Cortex of kidney (tissue), 1 donor: Measurements from ENCODE around the gene EEF2K.
"Not testable (repeated sequence)": the region's sequence is repeated elsewhere in the genome, so short reads cannot be mapped to it uniquely, and the experiment has no call there.

Experiments
- DNase-seq: peaks from one replicate; lab custom pipeline; 2025; lab: John Stamatoyannopoulos, UW

The EEF2K gene

DNA sequence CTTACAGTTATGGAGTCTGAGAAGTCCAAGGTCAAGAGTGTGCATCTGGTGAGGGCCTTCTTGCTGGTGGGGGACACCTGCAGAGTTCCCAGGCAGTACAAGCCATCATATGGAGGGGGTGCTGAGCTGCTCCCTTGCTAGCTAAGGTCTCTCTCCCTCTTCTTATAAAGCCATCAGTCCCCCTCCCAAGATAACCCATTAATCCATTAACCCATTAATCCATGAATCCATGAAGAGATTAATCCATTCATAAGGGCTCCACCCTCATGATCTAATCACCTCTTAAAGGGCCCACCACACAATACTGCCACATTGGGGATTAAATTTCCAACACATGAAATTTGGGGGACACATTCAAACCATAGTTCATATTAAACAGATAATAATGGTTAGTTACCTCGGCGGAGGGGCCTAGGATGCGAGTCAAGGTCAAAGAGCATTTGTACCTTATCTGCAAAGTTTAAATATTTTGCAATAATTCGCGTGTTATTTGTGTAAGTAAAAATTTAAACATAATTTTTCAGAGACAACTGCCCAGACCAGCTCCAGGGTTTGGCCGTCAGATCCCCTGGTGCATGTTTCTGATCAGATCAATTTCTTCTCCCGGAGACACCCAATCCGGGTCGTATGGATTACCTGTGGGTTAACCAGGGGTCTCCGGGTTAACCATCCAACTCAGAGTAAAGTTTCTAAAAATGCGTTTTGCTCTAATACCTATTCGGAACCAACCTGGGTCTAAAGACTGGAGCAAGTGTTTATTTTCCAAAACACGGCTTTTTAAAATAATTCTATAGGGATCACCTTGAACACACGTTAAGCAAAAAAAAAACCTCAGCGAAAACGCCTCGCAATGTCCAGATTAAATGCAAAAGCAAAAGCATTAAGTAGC is 90.4 kb downstream of the EEF2K start:
- DNase-seq, result no peak

DNA sequence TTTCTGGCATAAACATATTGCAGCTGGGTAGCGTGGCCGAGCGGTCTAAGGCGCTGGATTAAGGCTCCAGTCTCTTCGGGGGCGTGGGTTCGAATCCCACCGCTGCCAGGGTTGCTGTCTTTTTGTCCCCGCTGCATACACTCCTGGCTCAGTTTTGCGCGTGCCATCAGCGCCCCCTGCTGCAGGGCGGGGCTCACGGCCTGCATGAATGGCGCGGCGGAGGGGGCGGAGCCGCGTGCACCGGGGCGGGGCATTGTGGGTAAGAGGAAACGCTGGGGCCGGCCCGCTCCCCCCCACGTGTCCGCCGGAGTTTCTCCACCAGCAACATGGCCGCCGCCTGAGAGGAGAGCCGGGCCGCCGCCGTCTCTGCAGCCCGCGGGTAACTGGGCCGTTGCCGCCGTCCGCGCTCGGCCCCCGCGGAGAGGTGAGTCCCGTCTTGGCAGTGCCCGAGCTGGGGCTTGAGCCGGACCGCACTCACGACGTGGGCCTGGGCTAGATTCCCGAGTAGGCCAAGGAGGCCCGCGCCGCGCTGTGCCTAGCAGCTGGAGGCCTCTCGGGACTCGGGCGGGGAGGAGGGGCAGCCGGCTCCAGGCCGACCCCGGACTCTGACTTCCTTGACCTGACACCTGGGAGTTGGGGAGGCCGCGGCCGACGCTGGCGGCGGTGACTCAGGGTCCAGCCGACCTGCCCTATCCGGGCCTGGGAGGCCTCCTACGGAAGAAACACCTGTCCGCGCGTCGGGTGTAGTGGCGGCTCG is 91.2 kb downstream of the EEF2K start, which contains the start of gene POLR3E:
Gene POLR3E, plus strand, starts transcription at position 296 of the 757 bp plus-strand sequence. CDS start 5,560 bp downstream, outside the sequence.
- peak; percentile 75 for DNase-seq

DNA sequence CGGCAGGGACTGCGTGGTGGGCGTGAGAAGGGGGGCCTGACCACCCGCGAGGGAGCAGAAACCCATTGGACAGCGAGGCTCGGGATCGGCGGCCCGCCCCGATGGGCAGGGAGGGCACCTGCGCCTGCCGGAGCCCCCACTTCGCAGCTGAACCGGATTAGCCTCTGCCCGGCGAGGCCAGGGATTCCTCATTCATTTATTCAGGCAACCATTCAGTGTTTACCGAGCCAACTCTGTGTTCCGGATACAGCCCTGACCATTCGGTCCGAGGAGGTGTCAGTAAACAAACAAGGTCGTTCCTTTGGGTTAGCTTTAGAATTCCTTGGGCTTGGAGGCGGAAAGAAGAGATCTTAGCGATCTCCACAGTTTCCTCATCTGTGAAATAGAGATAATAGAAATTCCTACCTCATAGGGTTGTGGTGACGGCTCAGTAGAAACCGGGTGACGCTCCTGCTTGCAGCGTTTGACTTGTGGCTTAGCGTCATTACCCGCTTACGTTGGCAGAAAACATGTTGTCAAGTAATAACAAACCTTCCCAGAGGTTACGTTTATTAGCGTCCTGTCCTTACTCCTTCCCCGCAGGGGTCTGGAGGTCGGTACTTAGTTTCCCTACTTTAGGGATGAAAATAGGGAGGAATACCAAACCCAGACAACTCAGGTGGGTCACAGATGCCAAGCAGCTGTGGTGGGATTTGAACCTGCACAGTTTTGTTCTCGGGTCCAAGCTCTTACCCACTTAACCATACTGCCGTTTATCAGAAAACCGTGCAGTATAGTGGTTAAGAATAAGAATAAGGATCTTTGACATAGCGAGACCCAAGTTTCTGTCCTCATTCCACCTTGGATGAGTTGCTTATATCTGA is 92.0 kb downstream of the EEF2K start:
- DNase-seq, result no peak

DNA sequence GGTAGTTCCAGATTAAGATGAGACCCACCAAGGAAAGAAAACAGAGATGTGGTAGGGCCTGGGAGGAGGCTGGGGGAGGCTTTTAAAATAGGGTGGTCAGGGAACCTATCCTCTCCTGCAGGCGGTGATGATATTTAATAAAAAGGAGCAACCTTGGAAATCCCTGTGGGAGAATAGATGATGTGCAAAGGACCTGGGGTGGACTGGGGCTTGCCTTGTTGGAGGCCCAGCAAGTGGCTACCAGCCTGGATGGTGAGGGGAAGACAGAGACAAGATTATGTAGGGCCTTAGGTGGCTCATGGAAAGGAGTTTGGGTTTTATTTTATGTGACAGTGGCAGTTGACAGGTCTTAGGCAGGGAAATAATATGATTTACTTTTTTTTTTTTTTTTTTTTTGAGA is 93.0 kb downstream of the EEF2K start:
- DNase-seq, result no peak

DNA sequence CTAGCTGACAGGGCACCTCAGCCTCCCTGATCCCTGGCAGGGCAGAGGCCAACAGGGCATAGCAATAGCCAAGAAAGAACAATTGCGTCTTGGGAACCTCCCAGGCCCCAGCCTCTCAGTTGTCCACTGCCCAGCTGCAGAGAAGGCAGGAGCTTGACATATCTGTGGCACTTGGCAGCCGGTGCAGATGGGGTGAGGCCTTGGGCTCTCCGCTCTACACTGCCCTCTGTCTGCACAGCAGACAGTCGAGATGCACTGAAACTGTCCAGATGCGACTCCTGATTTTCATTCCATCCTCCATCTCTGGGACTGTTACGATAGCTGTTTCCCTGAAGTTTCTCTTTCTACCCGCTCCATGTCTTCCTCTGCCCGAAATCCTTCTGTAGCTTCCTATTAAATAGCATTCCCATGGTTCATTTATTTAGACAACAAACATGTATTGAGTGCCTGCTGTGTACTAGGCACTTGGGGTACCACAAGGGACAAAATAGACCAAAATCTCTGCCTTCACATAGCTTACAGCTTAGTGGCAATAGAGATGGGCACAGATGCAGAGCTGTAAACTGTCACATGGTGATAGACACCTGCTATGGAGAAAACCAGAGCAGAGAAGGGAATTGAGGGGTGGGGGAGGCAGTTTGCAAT is 94.5 kb downstream of the EEF2K start:
- no peak for DNase-seq

DNA sequence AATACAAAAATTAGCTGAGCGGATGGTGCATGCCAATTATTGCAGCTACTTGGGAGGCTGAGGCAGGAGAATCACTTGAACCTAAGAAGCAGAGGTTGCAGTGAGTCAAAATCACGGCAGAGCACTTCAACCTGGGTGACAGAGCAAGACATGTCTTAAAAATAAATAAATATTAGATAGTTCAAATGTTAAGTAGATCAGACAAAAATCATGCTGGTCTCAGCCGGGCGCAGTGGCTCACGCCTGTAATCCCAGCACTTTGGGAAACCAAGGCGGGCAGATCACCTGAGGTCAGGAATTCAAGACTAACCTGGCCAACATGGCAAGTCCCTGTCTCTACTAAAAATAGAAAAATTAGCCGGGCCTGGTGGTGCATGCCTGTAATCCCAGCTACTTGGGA is 95.3 kb downstream of the EEF2K start:
- not testable (repeated sequence) for DNase-seq

DNA sequence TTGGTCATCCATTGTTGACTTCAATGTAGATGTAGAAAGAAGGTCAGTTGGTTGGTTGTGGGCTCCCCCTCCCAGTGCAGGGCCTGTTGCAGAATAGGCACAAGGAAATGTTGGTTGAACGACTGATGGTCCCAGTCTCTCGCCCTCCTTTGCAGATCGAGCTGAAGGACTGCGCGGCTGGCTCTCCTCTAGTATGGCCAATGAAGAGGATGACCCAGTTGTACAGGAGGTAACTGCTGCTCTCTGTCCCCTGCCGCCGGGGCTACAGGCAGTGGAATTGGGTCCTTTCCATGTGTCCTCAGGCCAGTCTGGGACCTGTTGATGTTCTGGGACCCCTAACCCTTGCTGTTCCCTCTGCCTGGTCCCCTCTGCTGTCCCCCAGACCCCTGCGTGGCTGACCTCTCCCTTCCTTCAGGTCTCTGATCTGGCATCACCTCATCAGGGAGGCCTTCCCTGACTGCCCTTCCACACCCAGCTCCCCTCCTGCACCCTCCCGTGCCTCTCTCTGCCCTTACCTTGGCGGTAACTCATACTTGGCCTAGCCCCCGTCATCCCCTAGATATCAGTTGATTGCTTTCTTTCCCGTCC is 96.8 kb downstream of the EEF2K start:
- no peak for DNase-seq

DNA sequence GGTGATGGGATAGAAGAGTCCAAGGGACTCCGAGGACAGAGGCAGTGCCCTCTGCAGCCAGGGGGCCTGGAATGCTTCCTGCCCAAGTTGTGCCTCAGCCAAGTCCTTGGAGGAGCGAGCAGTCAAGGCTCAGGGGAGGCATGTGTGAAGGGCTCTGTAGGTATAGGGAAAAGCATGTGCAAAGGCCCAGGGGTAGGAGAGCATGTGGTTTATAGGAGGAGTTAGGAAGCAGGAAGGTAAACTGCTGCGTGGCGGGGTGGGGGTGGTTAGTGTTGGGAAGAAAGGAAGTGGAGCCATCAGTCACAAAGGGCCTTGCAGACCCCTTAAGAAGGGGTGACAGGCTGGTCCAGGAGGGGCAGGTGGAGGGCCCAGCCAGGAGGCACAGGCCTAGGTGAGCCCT is 98.3 kb downstream of the EEF2K start:
- no peak for DNase-seq

DNA sequence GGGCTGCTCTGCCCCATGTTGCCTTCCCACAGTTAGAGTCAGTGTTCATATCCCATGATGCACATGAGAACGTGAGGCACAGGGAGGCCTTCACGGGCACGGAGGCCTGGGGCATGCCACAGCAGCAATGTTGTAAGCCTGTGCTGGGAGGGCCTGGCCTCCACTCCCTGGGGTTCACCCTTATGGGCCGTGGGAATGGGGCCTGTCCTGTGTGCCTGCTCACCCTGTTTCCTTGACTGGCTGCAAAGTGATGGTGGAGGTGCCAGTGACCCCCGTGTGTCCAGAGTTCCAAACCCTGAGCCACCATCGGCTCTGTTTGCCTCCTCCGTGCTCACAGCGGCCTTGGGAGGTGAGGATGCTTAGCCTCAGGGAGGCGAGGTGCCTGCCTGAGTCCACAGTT is 100.7 kb downstream of the EEF2K start:
- DNase-seq, result no peak

DNA sequence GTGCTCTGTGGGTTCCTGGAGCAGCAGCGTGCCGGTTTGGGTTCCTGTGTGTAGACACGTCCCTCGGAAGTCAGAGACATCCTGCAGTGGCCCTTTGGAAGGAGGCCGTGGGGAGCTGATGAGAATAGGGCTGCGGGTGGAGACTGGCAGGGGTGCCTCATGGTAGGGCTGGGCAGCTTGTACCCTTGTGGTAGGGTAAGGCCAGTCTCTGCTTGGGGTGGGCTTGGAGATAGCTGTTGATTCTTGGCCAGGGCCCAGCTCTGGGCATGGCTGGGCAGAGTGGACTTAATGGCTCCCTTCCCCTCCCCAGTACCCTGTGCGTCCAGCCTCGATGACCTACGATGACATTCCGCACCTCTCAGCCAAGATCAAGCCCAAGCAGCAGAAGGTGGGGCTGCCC is 101.8 kb downstream of the EEF2K start:
- DNase-seq, result no peak

DNA sequence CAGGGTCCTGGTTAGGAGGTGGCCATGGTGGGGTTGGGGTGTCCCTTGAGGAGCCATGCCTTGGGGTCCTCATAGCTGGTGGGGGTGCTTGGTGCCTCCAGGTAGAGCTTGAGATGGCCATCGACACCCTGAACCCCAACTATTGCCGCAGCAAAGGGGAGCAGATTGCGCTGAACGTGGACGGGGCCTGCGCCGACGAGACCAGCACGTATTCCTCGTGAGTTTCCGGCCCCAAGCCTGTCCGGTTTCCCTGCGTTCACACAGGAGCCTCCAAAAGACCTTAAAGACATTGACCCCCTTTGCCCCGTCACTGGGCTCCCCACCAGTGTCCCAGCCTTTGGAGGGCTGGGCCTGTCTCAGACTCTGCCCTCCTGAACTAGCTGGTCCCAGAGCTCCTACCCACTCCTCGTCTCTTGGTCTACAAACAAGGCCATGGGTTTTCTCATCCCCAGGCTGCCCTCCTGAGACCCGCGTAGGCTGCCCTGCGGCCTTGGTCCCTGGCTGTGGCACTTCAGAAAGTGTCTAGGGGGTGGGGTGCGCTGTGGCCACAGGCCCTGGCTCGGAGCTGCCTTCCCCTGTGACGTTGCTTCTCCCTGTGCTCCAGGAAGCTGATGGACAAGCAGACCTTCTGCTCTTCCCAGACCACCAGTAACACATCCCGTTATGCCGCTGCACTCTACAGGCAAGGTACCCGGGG is 102.9 kb downstream of the EEF2K start:
- no peak for DNase-seq

DNA sequence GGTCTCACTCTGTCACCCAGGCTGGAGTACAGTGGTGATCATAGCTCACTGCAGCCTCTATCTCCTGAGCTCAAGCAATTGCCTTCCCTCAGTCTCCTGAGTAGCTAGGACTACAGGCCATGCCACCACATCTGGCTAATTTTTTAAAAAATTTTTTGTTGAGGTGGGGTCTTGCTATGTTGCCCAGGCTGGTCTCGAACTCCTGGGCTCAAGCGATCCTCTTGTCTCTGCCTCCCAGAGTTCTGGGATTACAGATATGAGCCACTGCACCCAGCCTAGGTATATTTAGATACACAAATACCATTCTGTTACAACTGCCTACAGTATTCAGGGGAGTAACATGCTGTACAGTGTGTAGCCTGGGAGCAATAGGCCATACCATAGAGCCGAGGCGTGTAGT is 105.4 kb downstream of the EEF2K start:
- DNase-seq, result no peak

DNA sequence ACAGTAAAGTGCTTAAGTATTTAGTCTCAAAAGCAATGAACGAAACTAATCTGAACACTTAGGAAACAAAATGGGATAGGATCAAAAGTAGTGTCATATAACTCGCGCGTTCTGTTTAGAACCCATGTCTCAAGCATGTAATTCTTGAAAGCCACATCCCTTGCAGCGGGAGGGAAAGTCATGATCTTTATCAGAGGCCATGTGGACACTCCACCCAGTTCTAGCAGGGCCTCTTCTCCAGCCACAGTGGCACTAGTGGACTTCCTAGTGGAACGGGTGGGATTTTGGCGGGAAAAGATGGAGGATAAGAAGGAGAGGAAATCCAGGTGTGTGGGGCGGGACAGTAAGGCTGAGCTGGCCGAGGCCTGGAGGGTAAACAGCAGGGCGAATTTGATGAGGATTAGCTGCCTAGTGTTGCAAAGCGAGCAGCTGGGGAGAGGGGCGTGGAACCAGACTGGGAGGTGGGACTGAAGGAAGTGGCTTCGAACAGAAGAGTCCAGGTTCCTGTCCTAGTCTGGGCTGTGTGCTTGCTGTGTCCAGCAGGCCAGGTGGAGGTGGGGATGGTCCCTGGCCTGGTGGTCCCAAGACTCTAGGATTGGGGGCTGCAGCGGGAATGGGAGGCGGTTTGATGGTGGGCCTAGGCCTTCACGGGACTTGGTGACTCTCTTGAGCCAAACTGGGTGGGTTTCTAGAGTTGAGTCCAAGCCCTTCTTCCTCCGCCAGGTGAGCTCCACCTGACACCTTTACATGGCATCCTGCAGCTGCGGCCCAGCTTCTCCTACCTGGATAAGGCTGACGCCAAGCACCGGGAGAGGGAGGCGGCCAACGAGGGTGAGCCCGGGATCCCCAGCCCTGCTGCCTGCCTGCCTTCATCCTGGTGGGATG is 107.1 kb downstream of the EEF2K start:
- no peak for DNase-seq

DNA sequence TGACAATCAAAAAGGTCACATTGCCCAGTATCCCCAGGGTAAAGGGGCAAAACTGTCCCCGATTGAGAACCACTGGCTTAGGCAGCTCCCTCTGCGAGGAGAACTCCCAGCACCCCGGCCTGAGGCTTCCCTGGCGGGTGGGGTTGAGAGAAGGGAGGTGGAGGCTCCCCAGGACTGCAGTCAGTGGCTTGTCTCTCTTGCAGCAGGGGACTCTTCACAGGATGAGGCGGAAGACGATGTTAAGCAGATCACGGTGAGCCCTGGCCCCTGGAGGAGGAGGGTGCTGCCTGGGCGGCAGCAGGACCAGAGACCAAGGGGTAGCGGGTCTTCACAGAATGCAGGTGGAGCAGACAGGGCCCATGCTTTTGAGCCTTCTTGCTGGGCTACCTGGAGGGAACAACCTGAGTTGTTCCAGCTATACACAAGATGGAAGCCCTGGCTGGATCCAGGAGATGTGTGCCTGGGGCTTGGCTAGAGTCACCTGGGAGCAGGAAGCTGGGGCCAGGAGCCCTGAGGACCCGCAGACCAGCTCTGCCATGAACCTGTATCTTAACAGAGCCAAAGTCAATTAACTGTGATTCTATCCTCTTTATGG is 107.9 kb downstream of the EEF2K start:
- no peak for DNase-seq

DNA sequence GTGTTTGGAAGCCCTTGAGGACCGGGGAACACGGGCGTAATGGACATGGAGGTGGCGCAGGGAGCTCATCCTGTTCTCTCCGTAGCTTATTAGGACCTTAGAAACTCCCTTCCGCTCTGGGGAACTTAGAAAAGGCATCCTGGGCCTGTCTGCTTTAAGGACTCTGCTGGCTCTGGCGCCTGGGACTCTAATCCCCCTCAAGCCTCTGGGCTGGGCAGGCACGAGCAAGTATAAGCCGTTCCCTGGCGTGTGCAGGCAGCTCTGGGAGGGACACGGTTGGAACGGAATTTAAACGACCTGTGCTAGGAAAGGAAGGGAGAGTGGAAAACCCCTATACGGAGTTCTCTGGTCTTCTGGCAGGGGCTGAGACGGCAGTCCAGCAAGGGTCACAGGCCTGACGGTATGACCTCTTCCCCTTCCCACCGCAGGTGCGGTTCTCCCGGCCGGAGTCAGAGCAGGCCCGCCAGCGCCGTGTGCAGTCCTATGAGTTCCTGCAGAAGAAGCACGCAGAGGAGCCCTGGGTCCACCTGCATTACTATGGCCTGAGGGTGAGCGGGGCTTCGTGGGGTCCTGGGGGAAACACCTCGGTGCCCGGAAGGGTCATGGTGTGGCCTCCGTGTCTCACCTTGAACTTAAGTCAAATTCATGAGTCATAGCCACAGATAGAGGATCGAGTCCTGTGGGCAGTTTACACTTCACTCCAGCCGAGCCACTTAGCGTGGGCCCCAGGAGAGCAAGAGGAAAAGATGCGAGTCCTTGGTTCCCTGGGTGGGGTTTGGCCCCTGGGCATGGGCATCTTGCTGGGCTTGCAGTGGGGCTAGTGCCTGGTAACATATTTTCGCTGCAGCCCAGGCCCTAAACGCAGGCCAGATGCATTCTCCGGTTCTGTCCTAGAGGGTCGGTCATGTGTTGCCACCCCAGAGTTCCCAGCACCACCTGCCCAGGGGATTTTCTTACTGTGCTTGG is 108.9 kb downstream of the EEF2K start:
- no peak for DNase-seq

DNA sequence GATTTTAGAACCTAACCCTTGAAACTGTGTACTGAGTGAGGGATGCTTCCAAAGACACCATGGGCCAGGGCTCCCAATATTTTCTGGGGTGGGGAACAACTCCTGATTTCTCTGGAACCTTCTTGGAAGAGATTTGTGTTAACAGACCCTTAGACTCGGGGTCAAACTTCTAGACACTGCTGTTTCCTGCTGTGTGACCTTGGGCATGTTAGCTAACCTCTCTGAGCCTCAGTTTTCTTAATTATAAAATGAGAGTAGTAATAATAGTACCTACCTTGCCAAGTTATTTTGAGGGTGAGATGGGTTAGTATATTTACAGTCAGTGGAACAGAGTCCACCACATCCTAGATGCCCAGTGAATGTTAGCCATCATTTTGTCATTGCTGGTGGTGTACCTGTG is 109.9 kb downstream of the EEF2K start:
- DNase-seq, result no peak

DNA sequence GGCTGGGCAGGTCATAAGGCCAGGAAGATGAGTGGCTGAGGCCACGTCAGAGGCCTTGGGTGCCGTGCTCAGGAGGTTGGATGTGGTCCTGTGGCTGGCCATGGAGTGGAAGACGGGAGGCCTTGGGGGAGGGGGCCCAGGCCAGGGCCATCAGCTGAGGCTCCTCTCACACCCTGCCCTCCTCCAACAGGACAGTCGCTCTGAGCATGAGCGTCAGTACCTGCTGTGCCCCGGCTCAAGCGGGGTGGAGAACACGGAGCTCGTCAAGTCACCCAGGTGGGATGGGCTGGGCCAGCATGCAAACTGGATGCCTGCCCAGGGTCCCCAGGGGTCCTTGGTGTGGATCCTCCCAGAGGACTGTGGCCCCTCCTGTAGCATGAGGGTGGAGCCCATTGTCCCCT is 110.3 kb downstream of the EEF2K start:
- no peak for DNase-seq

DNA sequence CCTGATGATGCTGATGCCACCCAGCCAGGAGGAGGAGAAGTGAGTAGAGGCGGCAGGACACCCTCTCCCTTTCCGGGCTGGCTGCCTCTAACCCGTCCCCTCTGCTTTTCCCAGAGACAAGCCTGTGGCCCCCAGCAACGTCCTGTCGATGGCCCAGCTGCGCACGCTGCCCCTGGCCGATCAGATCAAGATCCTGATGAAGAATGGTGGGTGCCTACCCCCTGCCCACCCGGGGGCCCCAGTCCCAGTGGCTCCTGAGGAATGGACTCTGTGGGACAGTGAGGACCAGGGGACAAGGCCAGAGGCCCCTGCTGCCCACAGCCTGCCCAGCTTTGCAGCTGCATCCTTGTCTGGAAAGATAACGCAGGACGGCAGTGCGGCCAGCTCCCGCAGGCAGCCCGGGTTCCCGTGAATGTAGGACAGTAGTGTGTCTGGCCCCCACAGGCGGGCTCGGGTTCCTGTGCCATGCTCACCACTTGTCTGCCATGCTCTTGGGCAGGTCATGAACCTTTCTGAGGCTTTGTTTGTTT is 111.0 kb downstream of the EEF2K start:
- no peak for DNase-seq
